GM21576 (cell line): ENCODE data around the gene OR6X1.
"Not testable (repeated sequence)": the region's sequence is repeated elsewhere in the genome, so short reads cannot be mapped to it uniquely, and the experiment has no call there.

Source experiments
- ATAC-seq: cut with Tn5 transposase; IDR thresholded peaks from one replicate; pipeline ENCODE4 v1.9.1; 2021; ENCODE audit warnings: mild to moderate bottlenecking, moderate library complexity; ENCODE audit not compliant: unreplicated experiment

Gene OR6X1

GRCh38 chr11:123755344-123755743 lies 1.0 kb upstream of the OR6X1 start:
- ATAC-seq = no peak

GRCh38 chr11:123753110-123753509 lies 1.2 kb downstream of the OR6X1 start:
- ATAC-seq = no peak

- no peak for ATAC-seq
Observed at GRCh38 chr11:123751781-123752180, 2.5 kb downstream of the OR6X1 start.

- ATAC-seq = not testable (repeated sequence)
Observed at GRCh38 chr11:123748349-123748748, 6.0 kb downstream of the OR6X1 start.

- ATAC-seq = no peak
Observed at GRCh38 chr11:123745764-123746451, 8.4 kb downstream of the OR6X1 start.

- no peak for ATAC-seq
Observed at GRCh38 chr11:123742724-123743120, 11.6 kb downstream of the OR6X1 start.

- ATAC-seq = no peak
Observed at GRCh38 chr11:123742031-123742723, 12.1 kb downstream of the OR6X1 start.

- peak; percentile 99 for ATAC-seq
Observed at GRCh38 chr11:123741159-123742030, 12.9 kb downstream of the OR6X1 start, which contains the start of gene ZNF202. Gene ZNF202, minus strand, starts transcription at chr11:123741660. Its CDS starts 10,772 bp downstream, at chr11:123730888.

- ATAC-seq = peak; percentile 3
Observed at GRCh38 chr11:123740787-123741158, 13.5 kb downstream of the OR6X1 start.

GRCh38 chr11:123738374-123738773 lies 15.9 kb downstream of the OR6X1 start:
- no peak for ATAC-seq

- no peak for ATAC-seq
Observed at GRCh38 chr11:123736769-123737168, 17.5 kb downstream of the OR6X1 start.

- ATAC-seq = no peak
Observed at GRCh38 chr11:123729602-123730001, 24.7 kb downstream of the OR6X1 start.

- no peak for ATAC-seq
Observed at GRCh38 chr11:123725995-123726655, 28.2 kb downstream of the OR6X1 start.

- ATAC-seq = no peak
Observed at GRCh38 chr11:123719452-123719851, 34.9 kb downstream of the OR6X1 start.

GRCh38 chr11:123718469-123718868 lies 35.8 kb downstream of the OR6X1 start:
- ATAC-seq = no peak

GRCh38 chr11:123718063-123718462 lies 36.3 kb downstream of the OR6X1 start:
- no peak for ATAC-seq

GRCh38 chr11:123712627-123713026 lies 41.7 kb downstream of the OR6X1 start:
- ATAC-seq = not testable (repeated sequence)

GRCh38 chr11:123707606-123708205 lies 46.6 kb downstream of the OR6X1 start:
- no peak for ATAC-seq

GRCh38 chr11:123707206-123707605 lies 47.1 kb downstream of the OR6X1 start:
- no peak for ATAC-seq

GRCh38 chr11:123704341-123704740 lies 50.0 kb downstream of the OR6X1 start:
- no peak for ATAC-seq
